HUDEP-2 (cell line): ENCODE measurements around the gene AK9.
"Not testable (repeated sequence)": the region's sequence is repeated elsewhere in the genome, so short reads cannot be mapped to it uniquely, and the experiment has no call there.

Experiments used
- DNase-seq, 76 experiments: peaks; one replicate each; lab custom pipeline; 2025; ENCODE audit not compliant: unreplicated experiment in 76 of 76; lab: John Stamatoyannopoulos, UW

The AK9 gene

GRCh38 chr6:109628158-109629000 lies 62.6 kb downstream of the AK9 start:
- peak in 1 of 76 experiments; percentile 35 for DNase-seq

- no peak for DNase-seq
Measured at GRCh38 chr6:109626311-109626710, 64.7 kb downstream of the AK9 start.

DNA sequence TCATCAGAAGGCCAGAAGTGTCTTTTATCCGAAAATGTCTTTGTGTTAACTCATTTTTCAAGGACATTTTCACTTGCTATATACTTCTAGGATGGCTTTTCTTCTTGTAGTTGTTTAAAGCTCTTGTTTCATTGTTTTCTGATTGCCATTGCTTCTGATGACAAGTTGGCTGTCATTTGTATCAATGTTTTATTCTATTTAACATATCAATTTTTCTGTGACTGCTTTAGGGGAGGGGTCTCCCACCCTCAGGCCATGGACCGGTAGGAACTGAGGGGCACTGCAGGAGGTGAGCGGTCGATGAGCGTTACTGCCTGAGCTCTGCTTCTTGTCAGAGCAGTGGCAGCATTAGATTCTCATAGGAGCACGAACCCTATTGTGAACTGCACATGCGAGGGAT lies 65.8 kb downstream of the AK9 start:
- DNase-seq = no peak

DNA sequence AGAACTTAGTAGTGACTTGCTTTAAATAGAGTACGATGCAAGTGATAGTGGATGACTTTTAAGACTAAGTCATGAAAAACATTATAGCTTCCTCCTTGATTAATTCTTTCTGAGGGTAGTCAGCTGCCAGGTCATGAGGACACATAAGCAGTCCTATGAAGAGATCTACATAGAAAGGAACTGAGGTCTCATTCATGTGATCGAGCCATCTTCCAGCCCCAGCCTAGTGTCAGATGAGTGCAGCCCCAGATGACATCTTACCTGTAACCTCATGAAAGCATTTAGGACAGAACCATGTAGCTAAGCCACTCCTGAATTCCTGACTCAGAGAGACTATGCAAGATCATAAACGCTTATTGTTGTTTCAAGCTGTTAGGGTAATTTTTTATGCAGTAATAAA lies 67.7 kb downstream of the AK9 start:
- DNase-seq = no peak

GRCh38 chr6:109612268-109612667 lies 78.7 kb downstream of the AK9 start:
- no peak for DNase-seq

DNA sequence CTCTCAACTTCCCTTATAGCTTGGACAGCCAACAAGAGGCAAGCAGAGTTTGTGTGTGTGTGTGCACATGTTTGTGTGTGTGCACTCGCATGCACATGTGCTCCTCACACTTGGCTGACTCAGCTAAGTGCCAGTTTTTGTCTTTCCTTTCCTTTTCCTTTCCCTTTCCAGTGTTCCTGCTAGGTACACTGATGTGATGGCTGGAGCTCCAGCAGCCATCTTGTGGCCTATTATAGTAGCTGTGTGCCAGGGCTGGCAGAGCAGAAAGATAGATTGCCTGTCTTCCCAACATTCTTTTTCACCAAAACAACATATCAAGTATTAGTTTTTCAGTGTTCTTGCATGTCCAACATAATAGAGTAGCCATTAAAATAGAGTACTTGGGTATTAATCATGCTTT lies 79.5 kb downstream of the AK9 start:
- no peak for DNase-seq

GRCh38 chr6:109610590-109610989 lies 80.4 kb downstream of the AK9 start:
- DNase-seq = no peak

GRCh38 chr6:109609737-109610136 lies 81.3 kb downstream of the AK9 start:
- no peak for DNase-seq

DNA sequence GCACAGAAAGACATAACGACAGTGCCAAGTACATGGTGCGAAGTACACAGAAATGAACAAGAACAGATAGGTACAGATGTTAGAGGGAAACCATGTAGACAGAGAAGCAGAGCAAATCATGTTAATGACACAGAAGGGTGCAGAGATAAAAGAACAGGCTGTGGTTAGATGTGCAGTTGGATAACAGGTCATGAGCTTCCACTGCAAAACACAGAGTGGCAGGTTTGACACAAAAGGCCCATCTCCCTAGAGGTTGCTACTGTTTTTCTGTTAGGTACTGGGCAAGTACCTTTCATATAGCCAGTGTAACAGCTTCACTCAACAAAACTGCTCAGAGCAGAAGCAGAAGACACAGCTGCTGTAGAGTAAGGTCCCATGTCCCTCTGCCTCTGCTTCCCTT lies 84.6 kb downstream of the AK9 start:
- DNase-seq = no peak

GRCh38 chr6:109595998-109596397 lies 95.0 kb downstream of the AK9 start:
- peak in 9 of 76 experiments; percentile 2 to 33 (median 13) for DNase-seq

DNA sequence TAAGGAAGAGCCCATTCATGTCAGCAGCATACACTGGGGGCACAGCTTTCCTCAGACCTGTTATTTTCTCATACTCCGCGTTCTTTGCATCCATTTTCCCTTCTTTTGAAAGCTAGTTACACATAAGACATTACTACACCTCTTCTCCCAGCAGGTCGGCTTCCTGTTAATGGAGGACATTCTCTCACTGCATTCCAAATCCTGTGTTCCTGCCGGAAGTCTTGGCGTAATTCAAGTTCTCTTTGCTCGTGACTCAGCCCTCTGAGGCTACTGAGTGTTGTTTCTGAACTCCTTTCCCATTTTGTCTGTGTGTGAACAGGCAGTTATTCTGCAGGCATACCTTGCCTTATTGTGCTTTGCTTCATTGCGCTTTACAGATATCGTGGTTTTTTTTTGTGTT lies 110.5 kb downstream of the AK9 start:
- DNase-seq = no peak

- no peak for DNase-seq
Measured at GRCh38 chr6:109579361-109579760, 111.6 kb downstream of the AK9 start.

DNA sequence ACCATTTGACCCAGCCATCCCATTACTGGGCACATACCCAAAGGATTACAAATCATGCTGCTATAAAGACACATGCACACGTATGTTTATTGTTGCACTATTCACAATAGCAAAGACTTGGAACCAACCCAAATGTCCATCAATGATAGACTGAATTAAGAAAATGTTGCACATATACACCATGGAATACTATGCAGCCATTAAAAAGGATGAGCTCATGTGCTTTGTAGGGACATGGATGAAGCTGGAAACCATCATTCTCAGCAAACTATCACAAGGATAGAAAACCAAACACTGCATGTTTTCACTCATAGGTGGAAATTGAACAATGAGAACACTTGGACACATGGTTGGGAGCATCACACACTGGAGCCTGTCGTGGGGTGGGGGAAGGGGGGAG lies 121.1 kb downstream of the AK9 start:
- not testable (repeated sequence) for DNase-seq

DNA sequence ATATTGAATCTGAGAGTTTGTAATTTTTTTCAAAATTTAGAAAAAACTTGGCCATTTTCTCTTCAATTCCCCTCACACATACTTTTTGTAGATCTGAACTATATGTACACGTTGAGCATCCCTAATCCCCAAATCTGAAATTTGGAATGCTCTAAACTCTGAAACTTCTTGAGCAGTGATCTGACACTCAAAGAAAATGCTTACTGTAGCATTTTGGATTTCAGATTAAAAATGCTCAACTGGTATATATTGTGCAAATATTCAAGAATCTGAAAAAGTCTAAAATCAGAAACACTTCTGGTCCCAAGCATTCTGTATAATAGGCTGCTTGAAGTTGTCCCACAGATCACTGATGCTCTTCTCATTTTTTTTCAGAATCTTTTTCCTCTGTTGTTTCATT lies 129.2 kb downstream of the AK9 start:
- no peak for DNase-seq

GRCh38 chr6:109531446-109531845 lies 159.6 kb downstream of the AK9 start:
- DNase-seq = no peak

- DNase-seq = peak in 6 of 76 experiments; percentile 11 to 40 (median 22)
Measured at GRCh38 chr6:109527989-109528388, 163.0 kb downstream of the AK9 start.

- DNase-seq = peak in 43 of 76 experiments; percentile 6 to 74 (median 45)
Measured at GRCh38 chr6:109526905-109527628, 163.9 kb downstream of the AK9 start.

- DNase-seq = no peak
Measured at GRCh38 chr6:109524129-109524528, 166.9 kb downstream of the AK9 start.

DNA sequence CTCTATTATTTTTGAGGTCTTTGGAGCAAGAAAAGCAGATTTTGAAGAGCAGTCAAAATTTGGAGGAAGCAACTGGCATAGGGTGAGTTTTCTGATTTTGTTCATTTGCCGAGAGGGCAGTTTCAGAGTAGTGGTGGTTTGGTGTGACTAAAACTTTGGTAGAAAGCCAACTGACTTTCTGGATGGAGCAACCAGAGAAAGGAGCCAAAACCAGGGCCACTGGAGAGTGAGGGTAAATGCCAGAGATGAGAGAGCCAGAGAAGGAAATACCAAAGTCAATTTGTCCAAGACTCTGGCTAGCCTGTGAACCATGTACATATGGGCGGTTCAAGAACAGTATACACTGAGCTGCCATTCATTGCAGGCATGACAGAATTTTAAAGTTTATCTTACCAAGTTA lies 167.5 kb downstream of the AK9 start:
- no peak for DNase-seq

GRCh38 chr6:109521080-109521479 lies 169.9 kb downstream of the AK9 start:
- DNase-seq = no peak

- DNase-seq = not testable (repeated sequence)
Measured at GRCh38 chr6:109519647-109520046, 171.4 kb downstream of the AK9 start.

- DNase-seq = no peak
Measured at GRCh38 chr6:109516929-109517328, 174.1 kb downstream of the AK9 start.
